Hepatocyte (in vitro differentiated cells): ENCODE data around the gene PLA2G4A. TPM values are rescaled to one million over a fixed set of nuclear protein-coding genes. Genes with fewer than 3 reads are reported as not detected.

Source experiments
- DNase-seq: peaks from one replicate; pipeline ENCODE4 v3.0.0-alpha.2; 2016; ENCODE audit warnings: low spot score
- H2AFZ ChIP-seq: fragments of 200-600 bp; sonication (generic); 2 replicates; pipeline ENCODE4 v1.6.0; 2016; ENCODE audit warnings: antibody characterized with exemption, mild to moderate bottlenecking
- H3K27ac ChIP-seq: fragments of 200-600 bp; sonication (generic); 2 replicates; pipeline ENCODE4 v1.5.1; 2016; ENCODE audit warnings: mild to moderate bottlenecking
- H3K27me3 ChIP-seq: fragments of 200-600 bp; sonication (generic); 2 replicates; pipeline ENCODE4 v1.6.1; 2016
- H3K36me3 ChIP-seq: fragments of 200-600 bp; sonication (generic); replicated peaks from 2 replicates; pipeline ENCODE4 v1.5.1; 2016; ENCODE audit warnings: low read depth; ENCODE audit not compliant: insufficient read depth
- H3K4me1 ChIP-seq: fragments of 200-600 bp; sonication (generic); 2 replicates; pipeline ENCODE4 v1.5.1; 2016; ENCODE audit warnings: mild to moderate bottlenecking, moderate library complexity; ENCODE audit not compliant: insufficient read depth
- H3K4me2 ChIP-seq: fragments of 200-600 bp; sonication (generic); 2 replicates; pipeline ENCODE4 v1.6.0; 2016
- H3K4me3 ChIP-seq: fragments of 200-600 bp; sonication (generic); 2 replicates; pipeline ENCODE4 v1.5.1; 2016; ENCODE audit warnings: mild to moderate bottlenecking
- H3K79me2 ChIP-seq: fragments of 200-600 bp; sonication (generic); 2 replicates; pipeline ENCODE4 v1.6.0; 2017; ENCODE audit warnings: mild to moderate bottlenecking
- H3K9me2 ChIP-seq: fragments of 200-600 bp; sonication (generic); replicated peaks from 2 replicates; pipeline ENCODE4 v1.6.0; 2017; ENCODE audit warnings: mild to moderate bottlenecking; ENCODE audit not compliant: insufficient read depth
- H3K9me3 ChIP-seq: fragments of 200-600 bp; sonication (generic); 2 replicates; pipeline ENCODE4 v1.5.1; 2016; ENCODE audit warnings: low read depth, mild to moderate bottlenecking
- H4K20me1 ChIP-seq: fragments of 200-600 bp; sonication (generic); 2 replicates; pipeline ENCODE4 v1.6.0; 2016; ENCODE audit warnings: mild to moderate bottlenecking; ENCODE audit not compliant: insufficient read depth, poor library complexity, severe bottlenecking
- CTCF ChIP-seq: fragments of 200-600 bp; sonication (generic); IDR thresholded peaks from 2 replicates; pipeline ENCODE4 v1.5.1; 2016; ENCODE audit warnings: antibody characterized with exemption, mild to moderate bottlenecking; ENCODE audit not compliant: poor library complexity
- EZH2 ChIP-seq: fragments of 200-600 bp; sonication (generic); IDR thresholded peaks from 2 replicates; pipeline ENCODE4 v1.6.1; 2016; ENCODE audit warnings: antibody characterized with exemption, mild to moderate bottlenecking, borderline replicate concordance
- EZH2phosphoT487 ChIP-seq: fragments of 200-600 bp; sonication (generic); IDR thresholded peaks from one replicate; pipeline ENCODE4 v1.6.1; 2018; ENCODE audit warnings: antibody characterized with exemption, mild to moderate bottlenecking, low read depth, moderate library complexity; ENCODE audit not compliant: unreplicated experiment, severe bottlenecking
- WGBS: methylation state at CpG from one replicate; pipeline ENCODE4 v1.1.6; 2016; ENCODE audit warnings: low lambda C conversion rate; ENCODE audit errors: missing lambda C conversion rate; 5-methylcytosine and 5-hydroxymethylcytosine counted together
- polyA plus RNA-seq: library from polyadenylated mRNA; unstranded; fragments of >200 nt; fragmentation: Nextera tagmentation; extraction: Ambion mirVana; gene quantifications from 2 replicates; pipeline ENCODE4 v1.2.1, GENCODE V29; 2016
- total RNA-seq: library from RNA; depleted of rRNA; stranded (reverse); fragments of >200 nt; gene quantifications from 2 replicates; pipeline ENCODE4 v1.2.3, GENCODE V29; 2014

The PLA2G4A gene
- total and polyA plus RNA-seq, 2 experiments from 2014 or later, result 21.3 to 24.9 TPM

GRCh38 chr1:186977266-186977957, 148.7 kb downstream of the PLA2G4A start:
- Histone ChIP-seq H3K9me3 (no peaks in the 10 kb centered on the region), H3K27me3 (no peaks in the 10 kb centered on the region), H4K20me1 (no peaks in the 10 kb centered on the region), H3K4me2 (no peak overlapping the region), H3K4me1 (peaks cover 14% of the 10 kb centered on the region), H2AFZ (no peak overlapping the region), H3K4me3 (no peak overlapping the region), H3K36me3 (no peaks in the 10 kb centered on the region), H3K79me2 (no peaks in the 10 kb centered on the region), H3K9me2 (no peaks in the 10 kb centered on the region), H3K27ac (no peak overlapping the region)
- no peak for DNase-seq
- WGBS, result 96% methylated on average over 3 of the region's 3 CpGs
- TF ChIP-seq CTCF, result no peak
- TF ChIP-seq EZH2, result no peak
- no peak for TF ChIP-seq EZH2phosphoT487

GRCh38 chr1:186978596-186979556, 150.1 kb downstream of the PLA2G4A start:
- no peak overlapping the region for H2AFZ ChIP-seq
- no peak overlapping the region for H3K4me3 ChIP-seq
- H3K27me3 ChIP-seq, result no peaks in the 10 kb centered on the region
- H4K20me1 ChIP-seq, result no peaks in the 10 kb centered on the region
- H3K36me3 ChIP-seq, result no peaks in the 10 kb centered on the region
- TF ChIP-seq EZH2phosphoT487 (no peak), EZH2 (no peak), CTCF (no peak)
- 83% methylated on average over 7 of the region's 7 CpGs for WGBS
- H3K9me3 ChIP-seq, result no peaks in the 10 kb centered on the region
- no peak for DNase-seq
- H3K4me2 ChIP-seq, result no peak overlapping the region
- H3K4me1 ChIP-seq, result peaks cover 17% of the 10 kb centered on the region
- no peaks in the 10 kb centered on the region for H3K9me2 ChIP-seq
- H3K27ac ChIP-seq, result no peak overlapping the region
- no peaks in the 10 kb centered on the region for H3K79me2 ChIP-seq

GRCh38 chr1:186980400-186980799, 151.7 kb downstream of the PLA2G4A start:
- DNase-seq, result no peak
- TF ChIP-seq EZH2 (no peak), EZH2phosphoT487 (no peak), CTCF (no peak)
- H3K36me3 ChIP-seq, result no peaks in the 10 kb centered on the region
- H3K9me2 ChIP-seq, result no peaks in the 10 kb centered on the region
- no peaks in the 10 kb centered on the region for H4K20me1 ChIP-seq
- no peak overlapping the region for H2AFZ ChIP-seq
- H3K4me1 ChIP-seq, result peaks cover 14% of the 10 kb centered on the region
- H3K9me3 ChIP-seq, result no peaks in the 10 kb centered on the region
- H3K4me2 ChIP-seq, result no peak overlapping the region
- WGBS, result 87% methylated on average over 2 of the region's 2 CpGs
- no peaks in the 10 kb centered on the region for H3K79me2 ChIP-seq
- no peaks in the 10 kb centered on the region for H3K27me3 ChIP-seq
- no peak overlapping the region for H3K4me3 ChIP-seq
- H3K27ac ChIP-seq, result no peak overlapping the region
